H1 (cell line): ENCODE measurements around the gene TBC1D9. TPM values are rescaled to one million over a fixed set of nuclear protein-coding genes. Genes with fewer than 3 reads are reported as not detected.

Source experiments
- CTCF ChIA-PET: fragments of 300-600 bp; sonication (Branson Sonifier 250); formaldehyde crosslinking; loops from one replicate; lab custom pipeline; 2021; ENCODE audit not compliant: partially characterized antibody; lab: Charles Lee
- POLR2A ChIA-PET: fragments of 300-600 bp; sonication (Branson Sonifier 250); formaldehyde crosslinking; loops from one replicate; lab custom pipeline; 2021; ENCODE audit warnings: inconsistent platforms; ENCODE audit not compliant: partially characterized antibody; lab: Charles Lee
- DNase-seq, 2 experiments: peaks; one replicate each; pipeline versions ENCODE4 v3.0.0 to v3.0.0-alpha.2; 2010 to 2022; ENCODE audit warnings: low spot score in 2 of 2, low read depth in 1 of 2, mixed read lengths in 1 of 2
- FAIRE-seq: peaks from 2 replicates; lab custom pipeline; 2011; peaks lifted over from hg19 to GRCh38; lab: Jason Lieb, UNC
- H2AFZ ChIP-seq: 2 replicates; pipeline ENCODE4 v1.8.1; 2012; ENCODE audit warnings: low read length, inconsistent platforms
- H2AK5ac ChIP-seq: 2 replicates; pipeline ENCODE4 v1.6.1; 2013; ENCODE audit warnings: low read depth, low read length
- H2BK120ac ChIP-seq: replicated peaks from 2 replicates; pipeline ENCODE3; 2013; ENCODE audit warnings: low read depth, low read length, inconsistent platforms
- H2BK12ac ChIP-seq: 2 replicates; pipeline ENCODE4 v1.6.1; 2013; ENCODE audit warnings: low read depth, low read length
- H2BK15ac ChIP-seq: 2 replicates; pipeline ENCODE4 v1.6.1; 2013; ENCODE audit warnings: low read length
- H2BK20ac ChIP-seq: 2 replicates; pipeline ENCODE4 v1.6.1; 2013; ENCODE audit warnings: low read length
- H2BK5ac ChIP-seq: 2 replicates; pipeline ENCODE4 v1.6.1; 2013; ENCODE audit warnings: low read depth, low read length
- H3K14ac ChIP-seq: 2 replicates; pipeline ENCODE4 v1.6.1; 2013; ENCODE audit warnings: inconsistent platforms; ENCODE audit not compliant: insufficient read length
- H3K18ac ChIP-seq: 2 replicates; pipeline ENCODE4 v1.6.1; 2013; ENCODE audit warnings: low read length; ENCODE audit errors: extremely low read depth
- H3K23ac ChIP-seq: 2 replicates; pipeline ENCODE4 v1.6.1; 2013; ENCODE audit warnings: inconsistent platforms; ENCODE audit not compliant: insufficient read length
- H3K23me2 ChIP-seq: 2 replicates; pipeline ENCODE4 v1.6.1; 2013; ENCODE audit warnings: low read depth, low read length
- H3K27ac ChIP-seq: 2 replicates; pipeline ENCODE4 v1.6.1; 2011; ENCODE audit warnings: low read depth, low read length, inconsistent platforms
- H3K27me3 ChIP-seq, 4 experiments: replicated peaks in 1 of 4; 1 replicate in 1 of 4; 2 replicates in 3 of 4; pipeline versions ENCODE4 v1.6.1 to v1.8.1; 2011 to 2013; ENCODE audit warnings: low read length in 3 of 4, mild to moderate bottlenecking in 3 of 4, inconsistent platforms in 2 of 4, mixed read lengths in 2 of 4, moderate library complexity in 1 of 4; ENCODE audit not compliant: control insufficient read depth in 3 of 4, insufficient read depth in 3 of 4; ENCODE audit errors: extremely low read depth in 1 of 4
- H3K36me3 ChIP-seq, 4 experiments: 2 replicates each; pipeline versions ENCODE4 v1.6.1 to v1.8.1; 2011 to 2013; ENCODE audit warnings: mild to moderate bottlenecking in 4 of 4, low read length in 3 of 4, moderate library complexity in 2 of 4, control low read depth in 1 of 4, inconsistent platforms in 1 of 4; ENCODE audit not compliant: insufficient read depth in 4 of 4, control insufficient read depth in 2 of 4
- H3K4ac ChIP-seq: replicated peaks from 2 replicates; pipeline ENCODE3; 2013; ENCODE audit warnings: low read length, low read depth, mixed read lengths, inconsistent platforms; ENCODE audit not compliant: insufficient read length
- H3K4me1 ChIP-seq, 4 experiments: replicated peaks in 1 of 4; 1 replicate in 1 of 4; 2 replicates in 3 of 4; pipeline versions ENCODE4 v1.6.1 to v1.8.1; 2011 to 2013; ENCODE audit warnings: low read length in 3 of 4, inconsistent platforms in 2 of 4, mixed read lengths in 1 of 4; ENCODE audit not compliant: insufficient read depth in 4 of 4, control insufficient read depth in 3 of 4
- H3K4me2 ChIP-seq, 2 experiments: 2 replicates each; pipeline versions ENCODE4 v1.6.1 to v1.8.1; 2011 to 2013; ENCODE audit warnings: low read depth in 2 of 2, low read length in 2 of 2, control low read depth in 1 of 2, inconsistent platforms in 1 of 2, mild to moderate bottlenecking in 1 of 2; ENCODE audit not compliant: insufficient read depth in 1 of 2
- H3K4me3 ChIP-seq, 4 experiments: fragments of 200-600, 300-600 bp in 1 of 4; sonication (generic), shearing (Covaris generic), sonication (Bioruptor Twin) in 1 of 4; 2 replicates each; pipeline versions ENCODE4 v1.5.1 to v1.8.1; 2011 to 2016; ENCODE audit warnings: low read length in 4 of 4, low read depth in 3 of 4, control low read depth in 2 of 4, inconsistent platforms in 2 of 4, mild to moderate bottlenecking in 2 of 4, mixed read lengths in 1 of 4, moderate library complexity in 1 of 4; ENCODE audit not compliant: insufficient read depth in 2 of 4; ENCODE audit errors: extremely low read depth in 1 of 4
- H3K56ac ChIP-seq: replicated peaks from 2 replicates; pipeline ENCODE3; 2013; ENCODE audit warnings: low read depth, mild to moderate bottlenecking, mixed read lengths, low read length, inconsistent platforms; ENCODE audit not compliant: insufficient read length
- H3K79me1 ChIP-seq: 2 replicates; pipeline ENCODE4 v1.6.1; 2013; ENCODE audit warnings: low read depth, low read length, control low read depth
- H3K79me2 ChIP-seq, 2 experiments: 2 replicates each; pipeline versions ENCODE4 v1.6.1 to v1.8.1; 2012 to 2013; ENCODE audit warnings: low read length in 2 of 2, mild to moderate bottlenecking in 2 of 2, inconsistent platforms in 1 of 2; ENCODE audit not compliant: insufficient read depth in 2 of 2, control insufficient read depth in 1 of 2
- H3K9ac ChIP-seq, 4 experiments: replicated peaks in 1 of 4; 1 replicate in 1 of 4; 2 replicates in 3 of 4; pipeline versions ENCODE4 v1.6.1 to v1.8.1; 2011 to 2013; ENCODE audit warnings: low read depth in 3 of 4, low read length in 3 of 4, control low read depth in 2 of 4, mild to moderate bottlenecking in 2 of 4, moderate library complexity in 2 of 4, inconsistent platforms in 1 of 4; ENCODE audit errors: extremely low read depth in 1 of 4
- H3K9me3 ChIP-seq, 2 experiments: 2 replicates each; pipeline versions ENCODE4 v1.6.1 to v1.8.1; 2012 to 2013; ENCODE audit warnings: mild to moderate bottlenecking in 2 of 2, moderate library complexity in 2 of 2, control low read depth in 1 of 2, inconsistent platforms in 1 of 2, low read depth in 1 of 2, low read length in 1 of 2, mixed read lengths in 1 of 2; ENCODE audit not compliant: insufficient read depth in 2 of 2
- H4K20me1 ChIP-seq, 2 experiments: replicated peaks in 1 of 2; 2 replicates each; pipeline versions ENCODE3 to v1.8.1; 2011 to 2013; ENCODE audit warnings: inconsistent platforms in 2 of 2, low read length in 2 of 2, mild to moderate bottlenecking in 1 of 2; ENCODE audit not compliant: insufficient read depth in 2 of 2, control insufficient read depth in 1 of 2
- H4K5ac ChIP-seq: 2 replicates; pipeline ENCODE4 v1.6.1; 2013; ENCODE audit warnings: low read length, low read depth, mixed read lengths, inconsistent platforms; ENCODE audit not compliant: insufficient read length
- H4K8ac ChIP-seq: 2 replicates; pipeline ENCODE4 v1.8.0; 2013; ENCODE audit warnings: mild to moderate bottlenecking, moderate library complexity, low read length, inconsistent platforms; ENCODE audit not compliant: insufficient read depth; ENCODE audit errors: extremely low read depth
- H4K91ac ChIP-seq: replicated peaks from 2 replicates; pipeline ENCODE3; 2013; ENCODE audit warnings: low read length, mixed read lengths, inconsistent platforms; ENCODE audit not compliant: insufficient read length
- BACH1 ChIP-seq: IDR thresholded peaks from 2 replicates; pipeline ENCODE4 v1.6.1; 2012; ENCODE audit warnings: low read length, improper control_type of control experiment
- CBX5 ChIP-seq: fragments of 300-800, 300-1000 bp; sonication (generic); IDR thresholded peaks from 2 replicates; pipeline ENCODE4 v1.7.1; 2016; ENCODE audit warnings: antibody characterized with exemption, low read length, low read depth
- HDAC2 ChIP-seq, 2 experiments: fragments of 300-600 bp in 1 of 2; sonication (generic) in 1 of 2; IDR thresholded peaks; 2 replicates each; pipeline ENCODE4 v1.6.1; 2011 to 2012; ENCODE audit warnings: low read depth in 2 of 2, low read length in 2 of 2, mild to moderate bottlenecking in 2 of 2, moderate library complexity in 2 of 2, borderline replicate concordance in 1 of 2, inconsistent platforms in 1 of 2
- NRF1 ChIP-seq: IDR thresholded peaks from 2 replicates; pipeline ENCODE4 v1.6.1; 2011; ENCODE audit warnings: mild to moderate bottlenecking, low read depth, low read length, improper control_type of control experiment
- POLR2A ChIP-seq, 2 experiments: IDR thresholded peaks; 1 replicate in 1 of 2; 2 replicates in 1 of 2; pipeline ENCODE4 v1.6.1; 2011; ENCODE audit warnings: low read depth in 2 of 2, low read length in 2 of 2, mild to moderate bottlenecking in 2 of 2; ENCODE audit errors: control extremely low read depth in 1 of 2
- RAD21 ChIP-seq, 2 experiments: IDR thresholded peaks in 1 of 2; conservative IDR thresholded peaks in 1 of 2; 2 replicates each; pipeline ENCODE4 v1.6.1; 2011; ENCODE audit warnings: low read depth in 2 of 2, low read length in 2 of 2, improper control_type of control experiment in 1 of 2, inconsistent platforms in 1 of 2, mild to moderate bottlenecking in 1 of 2, moderate library complexity in 1 of 2
- RXRA ChIP-seq: IDR thresholded peaks from 2 replicates; pipeline ENCODE4 v1.6.1; 2011; ENCODE audit warnings: low read depth, mild to moderate bottlenecking, low read length, moderate library complexity; ENCODE audit not compliant: insufficient read depth
- SUZ12 ChIP-seq: fragments of 200-600 bp; sonication (generic); IDR thresholded peaks from 2 replicates; pipeline ENCODE4 v1.6.1; 2012; ENCODE audit warnings: mild to moderate bottlenecking, inconsistent platforms, low read length, moderate library complexity, mixed read lengths
- WGBS, 2 experiments: shearing (Covaris generic) in 1 of 2; methylation state at CpG; one replicate each; pipeline versions ENCODE4 v1.1.6 to v1.1.7; 2013 to 2015; ENCODE audit warnings: low lambda C conversion rate in 2 of 2, mixed read lengths in 2 of 2, inconsistent platforms in 1 of 2, low coverage in 1 of 2, missing lambda C conversion rate in 1 of 2; ENCODE audit not compliant: insufficient replicate concordance in 2 of 2, insufficient coverage in 1 of 2, insufficient read length in 1 of 2; ENCODE audit errors: extremely low coverage in 1 of 2, missing lambda C conversion rate in 1 of 2; 5-methylcytosine and 5-hydroxymethylcytosine counted together
- polyA plus RNA-seq, 7 experiments: library from polyadenylated mRNA; depleted of rRNA in 3 of 7; stranded (reverse) in 5 of 7; unstranded in 2 of 7; fragments of >200 nt in 5 of 7; fragments of 200-250 nt in 2 of 7; gene quantifications; 1 replicate in 5 of 7; 2 replicates in 1 of 7; 4 replicates in 1 of 7; pipeline versions ENCODE4 v1.2.1 to v1.2.3, GENCODE V29; 2011 to 2013; ENCODE audit warnings: missing spikeins in 2 of 7, mixed read lengths in 2 of 7
- total RNA-seq: library from RNA; stranded (reverse); fragmentation: NEBNext Ultra II Directional; extraction: Animal tissue kit (Norgen Biotek cat#: 25700); gene quantifications from 2 replicates; pipeline ENCODE4 v1.2.1, GENCODE V29; 2021
- TF ChIP-seq, protein P1 (sequence below), 3 experiments: IDR thresholded peaks; 1 replicate in 2 of 3; 2 replicates in 1 of 3; pipeline versions ENCODE4 v1.5.1 to v1.6.1; 2011; ENCODE audit warnings: low read length in 3 of 3, mild to moderate bottlenecking in 3 of 3, inconsistent platforms in 2 of 3, low read depth in 1 of 3, moderate library complexity in 1 of 3; ENCODE audit not compliant: insufficient read depth in 1 of 3; ENCODE audit errors: control extremely low read depth in 1 of 3

Gene TBC1D9
- total and polyA plus RNA-seq, 2 of the 8 experiments (the other 6 are each of a cell fraction or from before 2014, with no cell fraction given): 0.94 to 1.0 TPM

- Histone ChIP-seq H4K8ac (no peak overlapping the region), H3K4ac (no peak overlapping the region), H3K14ac (no peak overlapping the region), H2AK5ac (no peak overlapping the region), H3K56ac (no peak overlapping the region), H2BK20ac (no peak overlapping the region), H2BK12ac (no peak overlapping the region), H2BK15ac (no peak overlapping the region), H4K5ac (no peak overlapping the region), H2BK120ac (no peak overlapping the region), H4K20me1 (no peaks in the 10 kb centered on the region), H3K27ac (no peak overlapping the region), H3K9me3 (no peaks in the 10 kb centered on the region), H3K23me2 (no peaks in the 10 kb centered on the region), H2BK5ac (no peak overlapping the region), H3K4me1 (no peaks in the 10 kb centered on the region), H2AFZ (no peak overlapping the region; the same call in 1 of the 2 replicates), H4K91ac (no peak overlapping the region), H3K9ac (no peak overlapping the region), H3K4me3 (no peak overlapping the region), H3K23ac (no peak overlapping the region), H3K27me3 (no peaks in the 10 kb centered on the region), H3K79me1 (no peaks in the 10 kb centered on the region), H3K36me3 (no peaks in the 10 kb centered on the region), H3K79me2 (no peaks in the 10 kb centered on the region), H3K4me2 (no peak overlapping the region), H3K18ac (no peak overlapping the region)
- CTCF ChIA-PET: interaction anchor here (0.7 to 3.1 kb wide), 18 partner anchors 8 to 279 kb away, joined by 3 to 23 read pairs (median 4); no protein-coding TSS in a partner anchor
- FAIRE-seq (no peak), DNase-seq (no peak)
- TF ChIP-seq POLR2A (IDR thresholded peaks at IDR 0.05; ENCODE audit: control extremely low read depth in 1 of 2, low read depth in 2 of 2, low read length in 2 of 2) (no peak), SUZ12 (no peak), HDAC2 (IDR thresholded peaks at IDR 0.05; ENCODE audit: borderline replicate concordance in 1 of 2, low read depth in 2 of 2, low read length in 2 of 2) (no peak), BACH1 (no peak), NRF1 (no peak), CBX5 (no peak), RAD21 (IDR thresholded peaks at IDR 0.05 in 1 of 2, conservative IDR thresholded peaks at IDR 0.05 in 1 of 2; ENCODE audit: low read depth in 2 of 2, low read length in 2 of 2) (peak; percentile 47 to 48), RXRA (no peak)
- TF ChIP-seq, protein P1, sequence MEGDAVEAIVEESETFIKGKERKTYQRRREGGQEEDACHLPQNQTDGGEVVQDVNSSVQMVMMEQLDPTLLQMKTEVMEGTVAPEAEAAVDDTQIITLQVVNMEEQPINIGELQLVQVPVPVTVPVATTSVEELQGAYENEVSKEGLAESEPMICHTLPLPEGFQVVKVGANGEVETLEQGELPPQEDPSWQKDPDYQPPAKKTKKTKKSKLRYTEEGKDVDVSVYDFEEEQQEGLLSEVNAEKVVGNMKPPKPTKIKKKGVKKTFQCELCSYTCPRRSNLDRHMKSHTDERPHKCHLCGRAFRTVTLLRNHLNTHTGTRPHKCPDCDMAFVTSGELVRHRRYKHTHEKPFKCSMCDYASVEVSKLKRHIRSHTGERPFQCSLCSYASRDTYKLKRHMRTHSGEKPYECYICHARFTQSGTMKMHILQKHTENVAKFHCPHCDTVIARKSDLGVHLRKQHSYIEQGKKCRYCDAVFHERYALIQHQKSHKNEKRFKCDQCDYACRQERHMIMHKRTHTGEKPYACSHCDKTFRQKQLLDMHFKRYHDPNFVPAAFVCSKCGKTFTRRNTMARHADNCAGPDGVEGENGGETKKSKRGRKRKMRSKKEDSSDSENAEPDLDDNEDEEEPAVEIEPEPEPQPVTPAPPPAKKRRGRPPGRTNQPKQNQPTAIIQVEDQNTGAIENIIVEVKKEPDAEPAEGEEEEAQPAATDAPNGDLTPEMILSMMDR (IDR thresholded peaks at IDR 0.05; ENCODE audit: control extremely low read depth in 1 of 3, insufficient read depth in 1 of 3, low read depth in 1 of 3, low read length in 3 of 3): peak in 1 of 3 experiments; percentile 18; a peak in 1 of 4 replicates
- POLR2A ChIA-PET: interaction anchor here (1.2 kb wide), 1 partner anchor 42 kb away, joined by 3 read pairs; no protein-coding TSS in a partner anchor
- 80% methylated on average over 6 of the region's 6 CpGs; no CpG with 5 or more reads in 1 of the 2 experiments for WGBS, 2 experiments
Observed at GRCh38 chr4:140609548-140610425, 146.4 kb downstream of the TBC1D9 start.
